WERI-Rb-1 (cell line): ENCODE measurements around the gene TSPAN10.

Experiments used
- DNase-seq: peaks from one replicate; pipeline ENCODE4 v3.0.0-alpha.2; 2020
- H3K27ac ChIP-seq: fragments of 250-450 bp; sonication (Bioruptor Pico); 2 replicates; pipeline ENCODE4 v1.5.1; 2020; ENCODE audit warnings: mild to moderate bottlenecking, moderate library complexity
- H3K27me3 ChIP-seq: fragments of 250-450 bp; sonication (Bioruptor Pico); 2 replicates; pipeline ENCODE4 v1.5.1; 2021; ENCODE audit warnings: mild to moderate bottlenecking, low read depth, moderate library complexity; ENCODE audit not compliant: insufficient read depth, severe bottlenecking
- H3K36me3 ChIP-seq: fragments of 250-450 bp; sonication (Bioruptor Pico); 2 replicates; pipeline ENCODE4 v1.5.1; 2020; ENCODE audit warnings: mild to moderate bottlenecking, moderate library complexity
- H3K4me3 ChIP-seq: 2 replicates; pipeline ENCODE4 v1.5.1; 2011; ENCODE audit warnings: low read depth, mild to moderate bottlenecking, control low read depth, low read length
- H3K9me3 ChIP-seq: fragments of 250-450 bp; sonication (Bioruptor Pico); 2 replicates; pipeline ENCODE4 v1.5.1; 2021; ENCODE audit warnings: mild to moderate bottlenecking, moderate library complexity; ENCODE audit not compliant: severe bottlenecking
- TF ChIP-seq, protein P1 (sequence below): IDR thresholded peaks from 2 replicates; pipeline ENCODE4 v1.5.1; 2011; ENCODE audit warnings: low read depth, mild to moderate bottlenecking, control low read depth, inconsistent platforms, low read length

TSPAN10 gene

DNA sequence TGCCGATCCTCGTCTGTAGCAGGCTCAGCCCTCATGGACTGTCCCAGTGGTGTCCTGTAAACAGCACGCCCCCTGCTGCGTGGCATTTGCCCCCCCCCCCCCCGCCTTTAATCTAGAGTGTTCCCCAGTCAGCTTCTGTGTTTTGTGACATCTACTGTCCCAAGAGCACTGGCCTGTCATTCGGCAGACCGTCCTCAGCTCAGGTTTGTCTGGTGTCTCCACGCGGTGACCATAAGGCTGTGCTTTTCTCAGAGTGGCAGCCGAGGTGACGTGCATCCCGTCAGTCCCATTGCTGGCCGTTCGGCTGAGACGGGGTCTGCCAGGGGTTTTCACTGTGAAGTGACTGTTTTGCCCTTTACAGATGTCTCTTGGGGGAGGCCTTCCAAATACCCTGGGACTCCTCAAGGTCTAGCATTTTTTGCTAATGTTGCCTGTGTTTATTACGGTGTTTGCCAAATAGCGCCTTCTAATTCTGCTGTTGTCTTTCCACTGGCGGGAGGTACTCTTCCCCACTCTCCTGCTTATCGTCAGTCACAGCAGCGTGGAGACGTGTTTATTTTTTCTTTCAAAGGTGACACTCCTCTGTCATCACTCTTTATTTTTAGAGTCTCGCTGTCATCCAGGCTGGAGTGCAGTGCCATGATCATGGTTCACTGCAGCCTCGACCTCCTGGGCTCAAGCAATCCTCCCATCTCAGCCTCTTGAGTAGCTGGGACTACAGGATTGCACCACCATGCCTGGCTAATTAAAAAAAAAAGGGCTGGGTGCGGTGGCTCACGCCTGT is 60.5 kb downstream of the TSPAN10 start:
- H3K27ac ChIP-seq = no peak overlapping the region
- no peak for DNase-seq
- no peak overlapping the region for H3K4me3 ChIP-seq
- H3K9me3 ChIP-seq = no peaks in the 10 kb centered on the region
- H3K27me3 ChIP-seq = no peaks in the 10 kb centered on the region
- H3K36me3 ChIP-seq = peaks cover 96% of the 10 kb centered on the region
- TF ChIP-seq, protein P1, sequence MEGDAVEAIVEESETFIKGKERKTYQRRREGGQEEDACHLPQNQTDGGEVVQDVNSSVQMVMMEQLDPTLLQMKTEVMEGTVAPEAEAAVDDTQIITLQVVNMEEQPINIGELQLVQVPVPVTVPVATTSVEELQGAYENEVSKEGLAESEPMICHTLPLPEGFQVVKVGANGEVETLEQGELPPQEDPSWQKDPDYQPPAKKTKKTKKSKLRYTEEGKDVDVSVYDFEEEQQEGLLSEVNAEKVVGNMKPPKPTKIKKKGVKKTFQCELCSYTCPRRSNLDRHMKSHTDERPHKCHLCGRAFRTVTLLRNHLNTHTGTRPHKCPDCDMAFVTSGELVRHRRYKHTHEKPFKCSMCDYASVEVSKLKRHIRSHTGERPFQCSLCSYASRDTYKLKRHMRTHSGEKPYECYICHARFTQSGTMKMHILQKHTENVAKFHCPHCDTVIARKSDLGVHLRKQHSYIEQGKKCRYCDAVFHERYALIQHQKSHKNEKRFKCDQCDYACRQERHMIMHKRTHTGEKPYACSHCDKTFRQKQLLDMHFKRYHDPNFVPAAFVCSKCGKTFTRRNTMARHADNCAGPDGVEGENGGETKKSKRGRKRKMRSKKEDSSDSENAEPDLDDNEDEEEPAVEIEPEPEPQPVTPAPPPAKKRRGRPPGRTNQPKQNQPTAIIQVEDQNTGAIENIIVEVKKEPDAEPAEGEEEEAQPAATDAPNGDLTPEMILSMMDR = no peak
